HPDE6-E6E7 (cell line): Measurements from ENCODE around the gene USH2A.
"Not testable (repeated sequence)": the region's sequence is repeated elsewhere in the genome, so short reads cannot be mapped to it uniquely, and the experiment has no call there.

Source experiments
- DNase-seq: peaks from one replicate; pipeline ENCODE4 v3.0.0; 2011; ENCODE audit warnings: missing footprints; ENCODE audit errors: extremely low spot score

Gene USH2A

DNA sequence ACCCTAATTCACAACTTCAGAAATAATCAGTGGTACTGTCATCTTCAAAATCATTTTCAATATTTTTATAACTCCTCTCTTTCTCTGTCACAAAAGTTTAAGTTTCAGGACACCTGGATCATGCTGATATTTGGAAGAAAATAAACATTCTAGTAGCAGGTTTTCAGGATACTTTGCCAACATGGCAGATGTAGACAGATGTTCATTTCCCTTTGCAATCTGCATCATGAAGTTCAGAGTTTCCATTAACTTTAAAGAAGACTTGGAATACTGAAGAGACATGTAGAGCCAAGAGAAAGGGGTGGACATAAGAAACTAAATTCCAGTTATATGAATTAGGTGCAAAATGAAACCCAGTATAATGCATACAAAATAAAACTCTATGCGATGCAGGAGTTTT, 218.1 kb downstream of the USH2A start:
- no peak for DNase-seq

DNA sequence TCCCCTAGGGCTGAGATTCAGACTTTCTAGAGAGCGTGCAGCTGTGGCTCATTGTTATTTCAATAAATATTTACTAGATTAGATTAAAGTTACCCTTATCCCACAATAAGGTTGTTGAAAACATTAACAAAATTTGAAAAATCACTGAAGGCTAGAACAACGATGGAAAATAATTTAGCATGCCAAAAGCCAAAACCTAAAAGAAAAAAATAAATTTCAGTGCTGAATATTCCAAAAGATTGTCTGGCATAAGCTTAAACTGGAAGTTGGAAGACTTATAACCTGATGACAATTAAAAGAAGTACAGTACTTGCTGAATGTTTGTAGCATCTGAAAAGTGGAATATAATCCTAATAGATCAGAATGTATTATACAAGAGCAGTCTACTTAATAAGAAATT, 221.3 kb downstream of the USH2A start:
- DNase-seq, result no peak

DNA sequence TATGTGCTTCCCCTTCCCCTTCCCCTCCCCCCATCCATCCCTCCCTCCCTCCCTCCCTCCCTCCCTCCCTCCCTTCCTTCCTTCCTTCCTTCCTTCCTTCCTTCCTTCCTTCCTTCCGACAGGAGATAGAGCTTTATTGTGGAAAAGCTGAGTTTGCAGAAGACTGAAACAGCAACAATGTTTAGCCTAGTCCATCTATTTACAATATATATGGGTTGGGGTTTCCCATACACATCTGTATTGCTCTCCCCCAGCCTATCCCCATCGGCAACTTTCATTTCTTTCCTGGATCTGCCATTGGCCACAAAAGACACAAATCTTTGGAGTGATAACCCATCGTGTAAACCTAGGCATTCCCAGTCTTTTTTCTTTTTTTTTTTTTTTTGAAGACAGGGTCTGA, 222.3 kb downstream of the USH2A start:
- no peak for DNase-seq

DNA sequence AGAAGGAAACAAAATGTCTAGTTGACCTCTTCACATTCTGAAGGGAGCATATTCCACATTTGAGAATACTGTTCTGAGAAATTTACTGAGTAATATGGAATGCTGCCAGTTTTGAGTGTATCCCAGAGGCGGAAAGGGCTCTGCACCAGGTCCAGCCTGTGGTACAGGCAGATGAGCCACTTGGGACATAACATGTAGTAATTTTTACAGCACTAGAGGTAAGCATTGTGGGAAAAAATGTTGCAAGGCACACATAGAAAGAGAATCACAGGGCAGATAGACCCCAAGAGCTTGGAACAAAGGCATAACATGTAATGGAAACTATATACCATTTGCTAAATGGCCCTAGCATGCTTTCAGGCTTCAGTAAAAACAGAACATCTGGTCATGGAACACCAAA, 228.5 kb downstream of the USH2A start:
- DNase-seq, result no peak

DNA sequence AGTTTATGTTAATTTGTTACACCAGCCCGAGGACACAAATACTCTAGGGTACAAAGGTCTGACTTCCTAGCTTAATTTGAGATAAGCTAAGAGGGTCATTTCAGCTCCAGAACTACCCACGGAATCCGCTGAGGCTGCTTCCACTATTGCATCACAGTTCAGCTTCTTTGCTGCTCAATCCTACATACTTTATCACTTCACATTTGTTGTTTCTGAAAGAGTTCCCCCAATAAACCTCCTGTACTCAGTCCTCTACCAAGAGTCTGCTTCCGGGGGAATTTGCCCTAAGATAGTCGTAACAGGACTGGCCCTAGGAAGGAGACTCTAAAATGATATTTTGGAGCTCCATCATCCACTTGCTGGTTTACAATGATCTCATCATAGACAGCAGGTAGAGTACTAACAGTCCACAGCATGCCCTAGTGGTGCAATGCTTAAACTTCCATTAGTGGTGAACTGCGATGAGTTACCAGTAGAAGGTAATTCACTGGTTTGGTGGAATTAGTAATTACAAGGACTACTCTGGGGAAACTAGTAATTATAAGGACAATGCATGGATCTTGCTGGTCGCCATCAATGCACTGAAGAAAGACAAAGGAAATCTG, 229.3 kb downstream of the USH2A start:
- no peak for DNase-seq

DNA sequence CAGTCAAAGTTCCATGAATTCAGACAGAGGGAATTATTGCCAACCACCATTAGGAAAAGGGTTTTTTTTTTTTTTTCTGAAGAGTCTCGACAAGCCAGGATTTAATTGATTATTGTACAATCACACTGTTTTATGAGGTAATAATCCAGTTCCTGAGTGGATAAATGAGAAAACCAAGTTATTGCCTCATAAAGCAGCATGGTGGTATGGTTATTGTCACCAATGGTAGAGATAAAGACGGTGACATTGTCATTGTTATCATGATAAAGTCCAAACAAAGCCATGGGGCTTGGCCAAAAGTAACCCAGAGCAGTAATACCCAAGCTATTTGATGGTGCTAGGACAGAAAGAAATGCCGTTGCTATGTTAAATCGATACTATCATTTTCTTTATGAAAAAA, 232.8 kb downstream of the USH2A start:
- DNase-seq, result no peak

DNA sequence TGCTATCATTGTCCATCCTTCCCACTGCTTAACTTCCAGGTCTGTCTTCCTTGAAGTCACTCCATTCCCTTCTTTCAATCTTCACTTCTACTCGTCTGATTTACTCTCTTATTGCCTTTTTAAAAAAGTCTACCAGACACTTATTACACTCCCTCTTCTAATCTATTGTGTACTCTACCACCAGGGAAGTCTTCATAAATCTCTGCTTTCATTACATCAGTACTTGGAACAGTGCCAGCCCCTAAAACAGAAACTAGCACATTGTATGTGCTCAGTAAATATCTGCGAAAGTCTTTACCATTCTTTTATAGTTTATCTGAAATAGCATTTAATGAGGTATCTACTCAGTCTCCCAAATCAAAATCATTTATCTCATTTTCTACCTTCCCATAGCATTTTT, 236.4 kb downstream of the USH2A start:
- DNase-seq, result no peak

DNA sequence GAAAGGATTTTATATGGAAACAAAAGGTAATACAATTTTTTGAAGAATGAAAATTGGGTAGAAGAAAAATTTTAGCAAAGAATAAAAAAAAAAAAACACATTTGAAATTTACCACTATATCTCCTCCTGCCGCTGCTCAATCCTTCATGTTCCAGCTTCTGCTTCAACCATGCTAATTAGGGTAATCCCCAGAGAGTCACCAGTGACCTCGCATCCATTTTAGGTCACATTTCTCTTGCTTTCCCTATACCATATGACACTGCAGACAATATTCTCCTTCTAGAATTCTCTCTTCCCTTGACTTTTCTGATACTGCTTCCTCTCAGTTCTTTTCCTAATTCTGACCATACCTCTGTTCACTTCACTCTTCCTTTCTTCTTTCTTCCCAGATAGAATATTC, 237.1 kb downstream of the USH2A start:
- no peak for DNase-seq

DNA sequence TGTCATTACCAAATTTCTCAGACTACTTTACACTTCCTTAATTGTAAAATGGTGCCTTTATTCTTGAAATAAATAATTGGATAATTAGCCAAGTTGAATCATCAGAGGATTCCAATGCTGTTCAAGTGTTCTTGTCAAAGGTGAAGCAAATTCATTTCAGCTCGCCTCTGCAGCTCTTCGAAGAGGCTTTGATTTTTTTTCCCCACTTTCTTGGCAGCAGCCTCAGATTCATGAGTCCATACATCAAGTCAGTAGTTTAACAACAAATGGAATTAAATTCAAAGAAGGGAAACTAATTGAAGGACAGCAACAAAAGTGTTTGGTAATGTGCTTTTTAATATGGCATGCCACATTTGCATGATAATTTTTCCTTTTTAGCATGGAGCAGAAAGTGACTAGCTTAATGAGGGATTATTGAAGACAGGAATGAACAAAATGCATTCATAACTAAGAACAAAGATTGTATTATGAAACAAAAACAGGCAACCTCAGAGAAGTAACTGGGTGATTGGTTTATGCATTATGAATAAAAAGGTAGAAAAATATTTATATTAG, 239.0 kb downstream of the USH2A start:
- no peak for DNase-seq

DNA sequence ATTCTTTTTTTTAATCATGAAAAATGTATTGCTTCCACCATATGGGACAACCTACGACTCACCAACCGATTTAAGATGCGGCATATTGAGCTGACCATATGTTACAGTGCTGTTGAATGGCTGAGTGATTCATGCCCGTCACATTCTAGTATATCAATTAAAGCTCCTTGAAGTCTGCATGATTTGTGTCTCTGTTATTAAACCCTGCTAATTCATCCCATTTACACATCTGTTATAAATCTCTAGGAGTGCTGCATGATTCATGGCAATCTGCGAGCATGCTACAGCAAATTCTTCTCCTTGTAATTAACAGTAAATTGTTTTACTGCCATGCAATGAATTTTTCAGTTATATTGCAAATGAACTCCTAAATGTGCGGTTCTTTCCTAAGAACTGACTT, 239.8 kb downstream of the USH2A start:
- DNase-seq, result no peak

DNA sequence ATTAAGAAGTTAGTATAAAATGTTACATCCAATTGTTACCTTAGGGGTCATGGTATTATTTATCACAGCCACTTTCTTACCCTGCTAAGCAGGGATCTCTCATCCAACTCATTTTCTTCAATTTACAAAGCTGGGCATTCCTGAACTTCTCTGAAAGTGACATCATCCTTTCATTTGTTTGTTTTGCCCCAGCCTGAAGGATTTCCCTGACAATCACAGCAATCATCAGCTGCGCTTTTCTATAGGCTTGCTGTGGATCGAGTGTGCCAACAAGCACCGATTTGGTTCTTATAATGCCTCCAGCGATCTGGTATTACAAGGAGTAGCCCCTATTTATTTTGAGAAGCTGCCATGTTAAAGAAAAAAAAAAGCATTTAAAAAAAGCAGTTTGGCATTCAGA, 240.2 kb downstream of the USH2A start:
- no peak for DNase-seq

DNA sequence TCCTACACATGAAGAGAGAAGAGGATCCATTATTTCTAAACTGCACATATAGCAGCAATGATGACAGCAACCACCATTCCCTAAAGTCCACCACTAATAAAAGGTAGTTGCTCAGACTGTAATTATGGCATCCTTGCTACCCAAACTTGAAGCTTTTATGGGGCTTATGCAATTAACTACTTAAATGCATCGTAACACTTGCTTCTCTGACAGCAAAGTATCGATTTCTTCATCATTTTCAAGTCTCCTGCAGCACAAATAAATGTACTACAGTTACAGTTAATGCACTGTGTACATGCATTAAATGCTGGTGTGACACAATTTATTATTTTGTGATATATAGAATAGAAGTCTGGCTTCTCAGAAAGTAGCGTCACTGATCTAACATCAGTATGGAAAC, 241.7 kb downstream of the USH2A start:
- no peak for DNase-seq

DNA sequence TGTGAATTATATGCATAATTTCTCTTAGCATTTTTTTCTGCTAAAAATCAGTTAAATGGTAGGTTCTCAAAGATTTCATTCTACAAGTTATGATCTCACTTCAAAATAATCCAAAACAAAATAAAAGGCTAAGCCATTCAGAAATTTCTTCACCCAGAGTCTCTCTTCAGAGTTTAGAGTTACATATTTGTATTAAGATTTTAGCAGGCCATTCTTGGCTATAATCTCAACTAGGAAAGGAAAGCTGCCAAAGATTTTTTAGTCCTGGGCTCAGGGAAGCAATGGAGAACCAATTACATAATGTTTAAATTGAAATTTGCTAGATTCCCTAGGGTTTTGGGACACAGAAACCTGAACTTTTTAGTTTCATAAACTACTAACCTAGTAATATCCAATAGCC, 245.0 kb downstream of the USH2A start:
- no peak for DNase-seq

DNA sequence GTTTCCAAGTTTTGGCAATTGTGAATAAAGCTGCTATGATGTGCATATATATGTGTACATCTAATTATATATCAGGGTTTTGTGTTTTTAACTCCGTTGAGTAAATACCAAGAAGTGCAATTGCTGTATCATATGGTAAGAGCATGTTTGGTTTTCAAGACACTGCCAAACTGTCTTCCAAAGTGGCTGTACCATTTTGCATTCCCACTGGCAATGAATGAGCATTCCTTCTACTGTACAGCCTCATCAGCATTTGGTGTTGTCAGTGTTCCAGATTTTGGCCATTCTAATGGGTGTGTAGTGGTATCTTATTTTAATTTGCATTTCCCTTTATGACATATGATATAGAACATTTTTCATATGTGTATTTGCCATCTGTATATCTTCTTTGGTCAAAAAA, 246.3 kb downstream of the USH2A start:
- no peak for DNase-seq

DNA sequence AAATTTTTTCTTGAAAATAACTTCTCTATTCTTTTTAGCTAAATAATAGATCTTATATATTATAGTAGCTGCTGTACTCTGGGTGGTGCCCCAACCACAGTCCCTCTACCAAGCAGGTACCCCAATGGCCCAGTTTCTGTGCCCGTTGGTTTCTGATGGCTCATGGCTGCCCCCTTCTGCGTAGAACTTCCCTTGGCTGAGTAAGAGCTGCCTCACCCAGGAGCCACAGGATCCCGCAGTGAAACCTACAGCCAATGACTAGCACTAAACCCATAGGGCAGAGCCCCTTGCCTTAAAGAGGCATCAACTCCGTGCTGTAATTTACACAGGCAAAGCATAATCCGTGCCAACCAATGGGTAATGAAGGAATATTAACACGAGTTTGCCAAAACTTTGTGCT, 247.5 kb downstream of the USH2A start:
- no peak for DNase-seq

DNA sequence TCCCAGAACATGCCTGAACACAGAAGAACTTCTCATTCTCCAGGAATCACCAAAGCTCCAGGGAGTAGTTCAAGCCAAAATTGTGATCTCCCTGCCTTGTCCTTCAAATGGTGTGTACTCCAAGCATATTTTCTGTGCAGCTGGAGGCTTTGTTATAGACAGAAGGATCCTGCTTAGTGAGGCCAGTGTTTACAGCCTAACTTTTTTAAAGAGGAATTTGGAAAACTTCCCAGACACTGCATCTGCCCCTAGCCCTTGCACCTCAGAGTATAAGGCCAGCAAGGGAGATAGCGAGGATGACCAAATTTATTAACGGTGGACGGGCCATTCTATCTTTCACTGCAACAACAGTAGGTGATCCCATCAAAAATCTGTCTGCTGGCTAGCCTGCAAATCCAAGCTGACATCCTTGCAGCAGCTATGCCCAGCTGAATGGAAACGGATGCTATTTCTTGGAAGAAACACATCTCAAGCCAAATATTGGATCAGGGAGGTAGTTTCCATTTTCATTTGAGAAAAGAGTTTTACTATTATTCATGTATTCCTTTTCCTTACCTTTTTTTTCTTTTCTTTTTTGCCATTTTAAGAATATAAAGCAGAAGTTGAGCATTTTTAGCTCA, 249.8 kb downstream of the USH2A start:
- no peak for DNase-seq

DNA sequence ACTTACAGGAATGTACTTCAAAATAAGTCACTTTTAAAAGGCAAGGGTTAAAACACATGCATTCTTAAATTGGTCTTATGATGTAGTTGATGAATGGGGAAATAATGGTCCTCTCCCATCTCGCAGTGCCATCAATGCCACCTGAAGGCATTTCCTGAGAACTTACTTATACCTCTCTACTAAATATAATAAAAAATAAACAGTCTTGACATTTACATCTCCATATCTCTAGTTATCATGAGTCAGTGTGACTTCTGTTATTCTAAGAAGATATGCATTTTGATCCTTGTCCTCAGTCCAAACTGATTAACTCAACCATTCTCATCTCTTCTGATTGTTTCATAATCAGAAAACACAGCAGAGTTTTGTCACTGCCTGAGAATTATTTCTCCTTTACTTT, 253.9 kb downstream of the USH2A start:
- DNase-seq, result no peak

DNA sequence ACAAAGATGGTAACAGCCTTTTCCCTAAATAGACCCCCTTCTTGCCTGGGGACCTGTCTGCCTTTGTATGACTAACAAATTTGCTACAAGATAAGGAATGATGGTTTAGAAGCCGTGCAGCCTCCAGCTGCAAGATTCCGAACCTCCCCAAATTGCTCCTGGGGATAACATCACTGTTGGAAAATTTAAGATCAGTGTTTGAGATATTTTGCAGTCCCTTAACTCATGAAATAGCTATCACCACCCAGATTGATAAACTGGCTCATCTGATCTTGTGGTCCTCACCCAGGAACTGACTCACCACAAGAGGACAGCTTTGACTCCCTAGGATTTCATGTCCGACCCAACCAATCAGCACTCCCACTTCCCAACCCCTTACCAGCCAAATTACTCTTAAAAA, 254.7 kb downstream of the USH2A start:
- no peak for DNase-seq

DNA sequence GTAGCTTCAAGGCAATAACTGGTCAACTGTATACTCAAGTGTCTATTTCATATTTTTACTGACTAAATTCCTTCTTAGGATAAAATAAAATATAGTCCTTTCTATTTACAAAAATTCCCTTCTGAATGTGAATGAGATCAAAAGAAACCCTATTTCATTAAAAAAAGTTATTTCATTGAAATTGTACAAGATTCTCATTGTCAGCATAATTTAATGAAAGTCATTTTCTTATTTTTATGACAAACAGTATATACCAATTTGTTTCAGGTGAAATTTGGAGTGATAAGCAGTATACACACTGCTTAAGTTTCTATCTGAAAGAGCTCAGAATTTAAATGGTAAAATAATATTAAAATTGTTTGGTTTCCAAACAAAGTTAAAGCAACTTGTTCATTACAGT, 269.2 kb downstream of the USH2A start:
- no peak for DNase-seq

DNA sequence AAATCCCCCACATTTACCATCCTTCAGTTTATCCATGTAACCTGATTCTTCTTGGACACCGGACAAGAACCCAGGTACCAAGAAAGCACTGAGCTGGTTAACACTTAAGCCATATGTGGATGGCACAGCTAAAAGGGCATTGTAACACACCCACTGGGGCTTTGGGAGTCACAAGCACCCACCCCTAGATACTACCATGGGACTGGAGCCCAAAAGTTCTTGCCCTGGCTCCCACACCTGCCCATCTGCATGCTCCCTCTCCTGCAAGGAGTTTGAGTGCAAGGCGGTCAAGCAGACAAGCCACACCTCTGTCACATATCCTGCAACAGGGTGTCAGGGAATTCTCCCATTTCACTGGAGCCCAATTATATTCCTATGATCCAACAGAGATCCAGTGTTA, 270.1 kb downstream of the USH2A start:
- no peak for DNase-seq

DNA sequence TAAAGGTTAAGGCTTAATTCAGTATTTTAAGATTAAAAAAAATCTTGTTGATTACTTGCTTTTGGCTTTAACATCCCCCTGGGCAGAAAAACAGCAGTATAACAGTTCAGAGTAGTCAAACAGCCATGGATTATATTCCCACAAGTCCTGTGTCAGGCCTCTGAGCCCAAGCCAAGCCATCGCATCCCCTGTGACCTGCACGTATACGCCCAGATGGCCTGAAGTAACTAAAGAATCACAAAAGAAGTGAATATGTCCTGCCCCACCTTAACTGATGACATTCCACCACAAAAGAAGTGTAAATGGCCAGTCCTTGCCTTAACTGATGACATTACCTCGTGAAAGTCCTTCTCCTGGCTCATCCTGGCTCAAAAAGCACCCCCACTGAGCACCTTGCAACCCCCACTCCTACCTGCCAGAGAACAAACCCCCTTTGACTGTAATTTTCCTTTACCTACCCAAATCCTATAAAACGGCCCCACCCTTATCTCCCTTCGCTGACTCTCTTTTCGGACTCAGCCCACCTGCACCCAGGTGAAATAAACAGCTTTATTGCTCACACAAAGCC, 277.7 kb downstream of the USH2A start:
- not testable (repeated sequence) for DNase-seq

DNA sequence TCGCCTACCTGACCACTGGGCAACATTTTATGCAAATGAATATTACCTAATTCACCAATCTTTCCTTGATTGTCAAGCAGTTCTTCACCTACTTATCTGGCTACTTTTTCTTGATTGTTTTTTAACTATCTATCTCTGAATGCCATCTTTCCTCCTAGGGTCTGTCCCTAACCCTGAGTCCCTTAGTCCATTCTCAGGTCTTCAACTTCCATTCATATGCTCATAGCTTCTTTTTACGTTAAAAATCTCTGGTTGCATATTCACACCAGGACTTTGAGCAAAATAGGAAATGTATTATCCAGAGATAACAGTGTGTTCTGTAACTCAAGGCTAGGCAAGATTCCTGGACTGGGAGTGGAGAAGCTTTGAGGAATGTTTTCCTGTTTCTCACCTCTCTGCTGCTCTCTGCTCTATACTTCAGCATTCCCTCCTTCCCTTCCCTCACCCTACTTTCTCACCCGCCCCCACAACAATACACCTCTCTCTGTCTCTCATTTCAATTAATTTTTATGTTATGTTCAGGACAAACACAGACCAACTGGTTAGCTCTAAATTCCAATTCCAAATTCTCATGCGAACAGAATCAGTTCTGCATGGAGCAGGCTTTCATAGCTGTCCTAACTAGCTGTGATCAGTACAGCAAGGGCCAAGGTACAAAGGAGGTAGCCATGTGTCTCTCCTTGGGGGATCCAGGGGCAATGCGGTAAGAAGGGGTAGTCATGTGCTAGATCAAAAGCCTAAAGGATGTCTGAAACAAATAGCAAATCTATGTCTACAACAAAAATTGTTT, 278.4 kb downstream of the USH2A start:
- DNase-seq, result no peak

DNA sequence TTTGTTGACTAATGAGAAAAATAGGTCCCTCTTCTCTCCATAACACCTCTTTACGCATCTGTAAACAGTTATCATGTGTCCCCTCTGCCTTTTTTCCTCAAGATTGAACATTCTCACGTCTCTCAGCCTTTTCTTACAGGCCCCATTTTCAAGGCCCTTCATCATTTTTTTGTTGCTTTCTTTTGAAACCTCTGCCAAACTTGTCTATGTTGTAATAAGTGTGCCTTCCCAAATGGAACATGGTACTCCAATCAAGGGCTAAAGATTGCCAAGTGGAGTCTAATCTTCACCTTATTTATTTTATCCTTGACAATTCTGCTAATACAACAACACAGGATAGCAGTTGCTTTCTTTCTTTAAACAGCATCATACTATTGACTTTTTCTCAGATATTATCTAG, 280.3 kb downstream of the USH2A start:
- DNase-seq, result no peak
